SK-N-SH (cell line): Measurements from ENCODE around the gene CDC26. TPM values are rescaled to one million over a fixed set of nuclear protein-coding genes. Genes with fewer than 3 reads are reported as not detected.
A peak's percentile ranks its signal among the peaks of the same experiment; 100 is the strongest.

ENCODE experiments used
- CTCF ChIA-PET: fragments of 300-600, 350-600 bp; formaldehyde crosslinking; extraction: SDS; loops from one replicate; lab custom pipeline; 2021; lab: Yijun Ruan, JAX
- POLR2A ChIA-PET: fragments of 350-600 bp; sonication (Branson Sonifier 250); formaldehyde crosslinking; extraction: SDS; loops from one replicate; lab custom pipeline; 2020; ENCODE audit warnings: antibody characterized with exemption, inconsistent platforms; lab: Yijun Ruan, JAX
- DNase-seq: peaks from one replicate; pipeline ENCODE4 v3.0.0; 2012
- H2AFZ ChIP-seq: fragments of 200-600 bp; sonication (generic); 2 replicates; pipeline ENCODE4 v1.8.1; 2016; ENCODE audit warnings: antibody characterized with exemption, mild to moderate bottlenecking, low read depth
- H3F3A ChIP-seq: fragments of 200-600 bp; sonication (generic); replicated peaks from 2 replicates; pipeline ENCODE3; 2016; ENCODE audit warnings: antibody characterized with exemption, mild to moderate bottlenecking; ENCODE audit not compliant: insufficient read depth
- H3K27ac ChIP-seq, 2 experiments: fragments of 200-500 bp in 1 of 2; fragments of 200-600 bp in 1 of 2; sonication (Bioruptor generic) in 1 of 2; sonication (generic), shearing (Covaris generic) in 1 of 2; 2 replicates each; pipeline versions ENCODE4 v1.5.1 to v1.6.1; 2014 to 2016; ENCODE audit warnings: low read depth in 2 of 2, inconsistent platforms in 1 of 2, low read length in 1 of 2, mild to moderate bottlenecking in 1 of 2, mixed read lengths in 1 of 2
- H3K27me3 ChIP-seq: fragments of 200-600 bp; sonication (generic), shearing (Covaris generic); 2 replicates; pipeline ENCODE4 v1.6.1; 2016; ENCODE audit warnings: mixed run types; ENCODE audit not compliant: insufficient read depth
- H3K36me3 ChIP-seq, 2 experiments: fragments of 200-500 bp in 1 of 2; fragments of 200-600 bp in 1 of 2; sonication (Bioruptor generic) in 1 of 2; sonication (generic) in 1 of 2; replicated peaks in 1 of 2; 2 replicates each; pipeline versions ENCODE3 to v1.5.1; 2014 to 2016; ENCODE audit warnings: low read length in 1 of 2, mild to moderate bottlenecking in 1 of 2; ENCODE audit not compliant: insufficient read depth in 2 of 2, control insufficient read depth in 1 of 2
- H3K4me1 ChIP-seq, 2 experiments: fragments of 200-500 bp in 1 of 2; fragments of 200-600 bp in 1 of 2; sonication (Bioruptor generic) in 1 of 2; sonication (generic), shearing (Covaris generic) in 1 of 2; 2 replicates each; pipeline versions ENCODE4 v1.5.1 to v1.6.1; 2014 to 2016; ENCODE audit warnings: low read depth in 1 of 2, low read length in 1 of 2, mixed run types in 1 of 2; ENCODE audit not compliant: insufficient read depth in 2 of 2, control insufficient read depth in 1 of 2
- H3K4me2 ChIP-seq: fragments of 200-600 bp; sonication (generic), shearing (Covaris generic); 2 replicates; pipeline ENCODE4 v1.6.1; 2017; ENCODE audit warnings: mixed run types
- H3K4me3 ChIP-seq, 2 experiments: fragments of 200-500 bp in 1 of 2; fragments of 200-600 bp in 1 of 2; sonication (Bioruptor generic) in 1 of 2; sonication (generic), shearing (Covaris generic) in 1 of 2; 2 replicates each; pipeline versions ENCODE4 v1.5.1 to v1.8.1; 2014 to 2016; ENCODE audit warnings: low read depth in 2 of 2, inconsistent platforms in 1 of 2, low read length in 1 of 2, mild to moderate bottlenecking in 1 of 2, mixed read lengths in 1 of 2, moderate library complexity in 1 of 2
- H3K79me2 ChIP-seq: fragments of 200-600 bp; sonication (generic); 2 replicates; pipeline ENCODE4 v1.8.1; 2017; ENCODE audit warnings: mild to moderate bottlenecking; ENCODE audit not compliant: insufficient read depth
- H3K9ac ChIP-seq: fragments of 200-600 bp; sonication (generic); 2 replicates; pipeline ENCODE4 v1.6.1; 2017; ENCODE audit warnings: mixed run types
- H3K9me2 ChIP-seq: fragments of 200-600 bp; sonication (generic); 2 replicates; pipeline ENCODE4 v1.6.1; 2017; ENCODE audit warnings: mixed run types
- H3K9me3 ChIP-seq: fragments of 200-600 bp; sonication (generic); 2 replicates; pipeline ENCODE4 v1.6.1; 2017; ENCODE audit warnings: mixed run types, mild to moderate bottlenecking, moderate library complexity
- H4K20me1 ChIP-seq: fragments of 200-600 bp; sonication (generic); 2 replicates; pipeline ENCODE4 v1.6.1; 2017; ENCODE audit warnings: mild to moderate bottlenecking, mixed run types; ENCODE audit not compliant: insufficient read depth
- CHD2 ChIP-seq: fragments of 150-350 bp; IDR thresholded peaks from 2 replicates; pipeline ENCODE4 v1.6.1; 2018; ENCODE audit warnings: low read length; ENCODE audit not compliant: partially characterized antibody
- CTCF ChIP-seq: fragments of 200-600 bp; sonication (generic); IDR thresholded peaks from 2 replicates; pipeline ENCODE4 v1.6.1; 2017; ENCODE audit warnings: antibody characterized with exemption, mild to moderate bottlenecking, moderate library complexity
- ELF1 ChIP-seq: IDR thresholded peaks from 2 replicates; pipeline ENCODE4 v1.4.0; 2012
- EP300 ChIP-seq, 2 experiments: IDR thresholded peaks; 2 replicates each; pipeline versions ENCODE4 v1.4.0 to v1.6.1; 2012; ENCODE audit warnings: borderline replicate concordance in 1 of 2, low read depth in 1 of 2, low read length in 1 of 2
- FOXJ3 ChIP-seq: sonication (generic); formaldehyde crosslinking; IDR thresholded peaks from 2 replicates; pipeline ENCODE4 v1.5.1; 2020; ENCODE audit warnings: mild to moderate bottlenecking, missing genetic modification reagents
- GABPA ChIP-seq: IDR thresholded peaks from 2 replicates; pipeline ENCODE4 v1.4.0; 2012; ENCODE audit warnings: low read depth, mild to moderate bottlenecking
- GATA2 ChIP-seq: sonication (generic); formaldehyde crosslinking; IDR thresholded peaks from 2 replicates; pipeline ENCODE4 v1.5.0; 2020; ENCODE audit warnings: mild to moderate bottlenecking, missing genetic modification reagents
- IRF3 ChIP-seq: fragments of 150-350 bp; IDR thresholded peaks from 2 replicates; pipeline ENCODE4 v1.6.1; 2016; ENCODE audit warnings: mild to moderate bottlenecking, low read depth, low read length
- JUND ChIP-seq: IDR thresholded peaks from 2 replicates; pipeline ENCODE4 v1.4.0; 2012
- MXI1 ChIP-seq: IDR thresholded peaks from 2 replicates; pipeline ENCODE4 v1.6.1; 2012; ENCODE audit warnings: mild to moderate bottlenecking, low read depth, low read length, improper control_type of control experiment
- NRF1 ChIP-seq: IDR thresholded peaks from 2 replicates; pipeline ENCODE4 v1.6.1; 2012; ENCODE audit warnings: low read depth, mild to moderate bottlenecking, low read length
- PBX3 ChIP-seq: IDR thresholded peaks from 2 replicates; pipeline ENCODE4; 2012
- POLR2AphosphoS5 ChIP-seq: IDR thresholded peaks from 2 replicates; pipeline ENCODE4 v1.6.1; 2012; ENCODE audit warnings: low read depth, low read length
- RAD21 ChIP-seq: IDR thresholded peaks from 2 replicates; pipeline ENCODE4 v1.6.1; 2012; ENCODE audit warnings: mild to moderate bottlenecking, low read length
- RCOR1 ChIP-seq: fragments of 150-350 bp; IDR thresholded peaks from 2 replicates; pipeline ENCODE4 v1.6.1; 2017; ENCODE audit warnings: antibody characterized with exemption, low read length
- RXRA ChIP-seq: IDR thresholded peaks from 2 replicates; pipeline ENCODE4 v1.4.0; 2012; ENCODE audit warnings: low read depth, mild to moderate bottlenecking, borderline replicate concordance
- SIN3A ChIP-seq: IDR thresholded peaks from 2 replicates; pipeline ENCODE4 v1.6.1; 2012; ENCODE audit warnings: low read depth, mild to moderate bottlenecking, low read length, moderate library complexity, borderline replicate concordance
- TAF1 ChIP-seq: IDR thresholded peaks from 2 replicates; pipeline ENCODE4 v1.6.1; 2012; ENCODE audit warnings: low read depth, mild to moderate bottlenecking, low read length, moderate library complexity, borderline replicate concordance
- ZBTB33 ChIP-seq: IDR thresholded peaks from 2 replicates; pipeline ENCODE4 v1.4.0; 2012; ENCODE audit warnings: low read depth, borderline replicate concordance
- WGBS: methylation state at CpG from one replicate; pipeline ENCODE4 v1.1.6; 2017; ENCODE audit warnings: low lambda C conversion rate; 5-methylcytosine and 5-hydroxymethylcytosine counted together
- polyA plus RNA-seq, 3 experiments: library from polyadenylated mRNA; depleted of rRNA; stranded (reverse); fragments of >200 nt; gene quantifications; 2 replicates each; pipeline ENCODE4 v1.2.3, GENCODE V29; 2012

Gene CDC26
- polyA plus RNA-seq, 1 of the 3 experiments (the other 2 are of a cell fraction), result 31.0 TPM

GRCh38 chr9:113319054-113319453 lies 43.7 kb upstream of the CDC26 start:
- Histone ChIP-seq H2AFZ (no peak overlapping the region), H3F3A (no peaks in the 10 kb centered on the region), H3K9me3 (no peaks in the 10 kb centered on the region), H4K20me1 (no peaks in the 10 kb centered on the region), H3K27me3 (no peaks in the 10 kb centered on the region; the same call in 1 of the 2 replicates), H3K9ac (no peak overlapping the region), H3K27ac (no peak overlapping the region), H3K4me3 (no peak overlapping the region), H3K4me2 (no peak overlapping the region), H3K36me3 (peaks cover 0 to 3% of the 10 kb centered on the region in 2 experiments), H3K4me1 (peaks cover 0 to 4% of the 10 kb centered on the region in 2 experiments; a peak in 1 of 4 replicates), H3K79me2 (no peaks in the 10 kb centered on the region), H3K9me2 (no peaks in the 10 kb centered on the region)
- CTCF ChIA-PET, result interaction anchor here (0.7 to 2.0 kb wide), 17 partner anchors 9 to 272 kb away, joined by 3 to 11 read pairs (median 4); partner anchors contain the start of genes ALAD, HDHD3 and WDR31
- DNase-seq, result peak; percentile 68
- POLR2A ChIA-PET, result interaction anchor here (1.1 to 1.3 kb wide), 3 partner anchors 21 to 91 kb away, joined by 3 to 5 read pairs (median 3); partner anchors contain the start of genes C9orf43, CDC26, POLE3 and PRPF4
- TF ChIP-seq RCOR1 (peak; percentile 69; the same call in 1 of the 2 replicates), SIN3A (no peak), GATA2 (peak; percentile 83), MXI1 (peak; percentile 32; the same call in 1 of the 2 replicates), EP300 (IDR thresholded peaks at IDR 0.05; ENCODE audit: borderline replicate concordance in 1 of 2, low read depth in 1 of 2, low read length in 1 of 2) (peak in 1 of 2 experiments; percentile 40; a peak in 1 of 4 replicates)
- WGBS, result 29% methylated on average over 2 of the region's 2 CpGs

GRCh38 chr9:113317777-113318176 lies 42.4 kb upstream of the CDC26 start:
- H3K9me3 ChIP-seq, result no peaks in the 10 kb centered on the region
- H4K20me1 ChIP-seq, result no peaks in the 10 kb centered on the region
- WGBS, result 56% methylated on average over 2 of the region's 2 CpGs
- H3K9ac ChIP-seq, result no peak overlapping the region
- TF ChIP-seq FOXJ3 (CRISPR knock-in tag) (no peak), IRF3 (no peak), GABPA (no peak), POLR2AphosphoS5 (no peak), PBX3 (no peak), ZBTB33 (no peak), RAD21 (no peak), CTCF (no peak; the same call in 1 of the 2 replicates), CHD2 (no peak), ELF1 (no peak), JUND (no peak), NRF1 (no peak), RXRA (no peak), TAF1 (no peak)
- ChIA-PET CTCF (interaction anchor here (0.8 to 2.0 kb wide), 6 partner anchors 8 to 337 kb away, joined by 3 to 11 read pairs (median 6); partner anchors contain the start of gene WDR31), POLR2A (interaction anchor here (0.5 to 0.9 kb wide), 2 partner anchors 58 to 93 kb away, joined by 3 read pairs; partner anchors contain the start of genes C9orf43 and POLE3)
- H3K27me3 ChIP-seq, result no peaks in the 10 kb centered on the region; the same call in 1 of the 2 replicates
- no peaks in the 10 kb centered on the region for H3F3A ChIP-seq
- no peaks in the 10 kb centered on the region for H3K79me2 ChIP-seq
- no peak overlapping the region for H3K4me2 ChIP-seq
- H3K36me3 ChIP-seq, result peaks cover 0 to 3% of the 10 kb centered on the region in 2 experiments
- H3K27ac ChIP-seq, result no peak overlapping the region
- H3K9me2 ChIP-seq, result no peaks in the 10 kb centered on the region
- H3K4me3 ChIP-seq, result no peak overlapping the region
- peaks cover 0 to 7% of the 10 kb centered on the region in 2 experiments; a peak in 1 of 4 replicates for H3K4me1 ChIP-seq
- no peak for DNase-seq
- no peak overlapping the region for H2AFZ ChIP-seq
